Fibroblast of mammary gland (primary cell): ENCODE data around the gene UCK1.

Source experiments
- DNase-seq: peaks from one replicate; pipeline ENCODE4 v3.0.0-alpha.2; 2010; ENCODE audit warnings: low read depth
- H3K4me3 ChIP-seq: 2 replicates; pipeline ENCODE4 v1.5.1; 2011; ENCODE audit warnings: low read depth, mild to moderate bottlenecking, low read length, moderate library complexity; ENCODE audit not compliant: control insufficient read depth
- CTCF ChIP-seq: conservative IDR thresholded peaks from 2 replicates; pipeline ENCODE4 v1.5.1; 2011; ENCODE audit warnings: low read depth, low read length, inconsistent platforms; ENCODE audit not compliant: control insufficient read depth, insufficient read depth

Gene UCK1

GRCh38 chr9:131491001-131491710 is 39.9 kb downstream of the UCK1 start:
- H3K4me3 ChIP-seq, result no peak overlapping the region
- no peak for TF ChIP-seq CTCF
- no peak for DNase-seq

DNA sequence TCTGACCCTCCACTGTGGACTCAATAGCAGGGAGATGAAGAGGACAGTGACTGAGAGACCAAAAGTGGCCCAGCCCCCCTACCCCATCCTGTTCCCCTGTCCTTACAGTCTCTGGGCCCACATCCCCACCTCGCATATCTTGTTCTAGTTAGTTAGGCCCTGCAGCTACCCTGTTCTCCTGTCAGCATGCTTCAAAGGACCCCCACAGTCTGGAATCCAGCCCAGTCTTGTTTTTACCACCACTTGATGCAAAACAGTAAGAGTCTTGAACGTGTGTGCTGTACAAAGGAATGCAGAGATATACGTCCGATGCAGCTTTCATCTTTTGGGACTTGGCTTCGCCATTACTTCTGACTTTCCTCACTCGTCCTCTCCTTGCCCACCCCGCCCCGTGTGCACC is 40.5 kb downstream of the UCK1 start:
- no peak overlapping the region for H3K4me3 ChIP-seq
- no peak for DNase-seq
- TF ChIP-seq CTCF, result no peak

GRCh38 chr9:131487621-131488031 is 43.4 kb downstream of the UCK1 start:
- no peak overlapping the region for H3K4me3 ChIP-seq
- peak; percentile 33 for DNase-seq
- no peak for TF ChIP-seq CTCF

GRCh38 chr9:131487001-131487400 is 44.1 kb downstream of the UCK1 start:
- no peak for TF ChIP-seq CTCF
- DNase-seq, result no peak
- H3K4me3 ChIP-seq, result no peak overlapping the region

DNA sequence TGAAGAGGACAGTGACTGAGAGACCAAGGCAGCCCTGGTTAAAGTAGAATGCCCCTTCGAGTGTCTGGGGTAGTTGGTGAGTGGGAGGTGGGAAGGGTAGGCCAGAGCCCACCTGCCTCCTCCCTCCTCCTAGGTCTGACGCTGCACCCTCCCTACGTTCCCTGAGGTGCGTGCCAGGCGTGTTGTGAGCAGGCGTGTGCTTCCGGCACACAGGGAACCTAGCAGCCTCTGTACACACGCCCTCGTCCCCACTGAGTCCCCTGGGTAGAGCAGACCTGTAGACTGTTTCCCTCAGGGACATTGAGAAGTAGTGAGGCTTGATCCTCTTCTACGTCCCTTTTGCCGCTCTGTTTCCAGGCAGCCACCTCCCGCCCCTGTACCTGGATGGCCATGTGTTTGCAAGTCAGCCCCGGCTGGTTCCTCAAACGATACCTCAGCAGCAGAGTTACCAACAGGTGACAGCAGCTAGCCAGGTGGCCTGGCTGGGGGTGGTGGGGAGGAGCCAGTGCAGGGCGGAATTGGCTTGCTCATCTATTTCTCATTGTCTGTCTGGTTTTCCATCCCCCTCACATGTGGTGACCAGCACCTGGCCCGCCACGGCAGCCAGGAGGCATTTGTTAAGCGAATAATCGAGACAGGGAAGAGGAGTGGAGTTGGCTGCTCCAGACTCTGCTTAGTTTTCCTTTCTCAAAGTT is 45.2 kb downstream of the UCK1 start:
- TF ChIP-seq CTCF, result no peak
- no peak for DNase-seq

GRCh38 chr9:131485206-131485605 is 45.9 kb downstream of the UCK1 start:
- TF ChIP-seq CTCF, result no peak
- H3K4me3 ChIP-seq, result no peak overlapping the region
- no peak for DNase-seq

More for the DNA sequence above, 45.2 kb downstream of the UCK1 start:
- no peak overlapping the region for H3K4me3 ChIP-seq
